C4-2B (cell line): ENCODE results near the gene RAE1.

Source experiments
- H3K27ac ChIP-seq: fragments of 450-650 bp; 2 replicates; pipeline ENCODE4 v1.5.1; 2017
- ZFX ChIP-seq: fragments of 450-650 bp; IDR thresholded peaks from 2 replicates; pipeline ENCODE4 v1.6.1; 2017
- TF ChIP-seq, protein P1 (sequence below): fragments of 450-650 bp; conservative IDR thresholded peaks from 2 replicates; pipeline ENCODE4 v1.5.1; 2017; ENCODE audit warnings: mild to moderate bottlenecking

RAE1 gene

DNA sequence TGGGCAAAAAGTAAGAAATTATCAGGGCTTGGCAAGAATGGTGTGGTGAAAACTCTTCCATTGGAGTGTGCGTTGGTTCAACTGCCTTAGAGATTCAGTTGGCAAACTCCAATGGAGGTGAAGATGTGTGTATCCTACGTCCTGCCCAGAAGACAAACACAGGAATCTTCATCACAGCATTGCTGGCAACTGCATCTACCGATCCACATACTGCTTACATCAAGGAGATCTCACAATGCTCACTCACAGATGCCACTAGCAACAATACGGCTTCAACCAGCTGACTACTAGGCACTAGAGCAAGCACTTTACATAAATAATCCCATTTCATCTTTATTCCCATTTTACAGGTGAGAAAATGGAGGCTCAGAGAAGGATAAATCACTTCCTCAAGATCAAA is 31.5 kb upstream of the RAE1 start:
- H3K27ac ChIP-seq, result no peak overlapping the region
- TF ChIP-seq, protein P1, sequence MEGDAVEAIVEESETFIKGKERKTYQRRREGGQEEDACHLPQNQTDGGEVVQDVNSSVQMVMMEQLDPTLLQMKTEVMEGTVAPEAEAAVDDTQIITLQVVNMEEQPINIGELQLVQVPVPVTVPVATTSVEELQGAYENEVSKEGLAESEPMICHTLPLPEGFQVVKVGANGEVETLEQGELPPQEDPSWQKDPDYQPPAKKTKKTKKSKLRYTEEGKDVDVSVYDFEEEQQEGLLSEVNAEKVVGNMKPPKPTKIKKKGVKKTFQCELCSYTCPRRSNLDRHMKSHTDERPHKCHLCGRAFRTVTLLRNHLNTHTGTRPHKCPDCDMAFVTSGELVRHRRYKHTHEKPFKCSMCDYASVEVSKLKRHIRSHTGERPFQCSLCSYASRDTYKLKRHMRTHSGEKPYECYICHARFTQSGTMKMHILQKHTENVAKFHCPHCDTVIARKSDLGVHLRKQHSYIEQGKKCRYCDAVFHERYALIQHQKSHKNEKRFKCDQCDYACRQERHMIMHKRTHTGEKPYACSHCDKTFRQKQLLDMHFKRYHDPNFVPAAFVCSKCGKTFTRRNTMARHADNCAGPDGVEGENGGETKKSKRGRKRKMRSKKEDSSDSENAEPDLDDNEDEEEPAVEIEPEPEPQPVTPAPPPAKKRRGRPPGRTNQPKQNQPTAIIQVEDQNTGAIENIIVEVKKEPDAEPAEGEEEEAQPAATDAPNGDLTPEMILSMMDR, result no peak
- TF ChIP-seq ZFX, result no peak

GRCh38 chr20:57320358-57320757 is 30.7 kb upstream of the RAE1 start:
- TF ChIP-seq, protein P1, result no peak
- no peak for TF ChIP-seq ZFX

DNA sequence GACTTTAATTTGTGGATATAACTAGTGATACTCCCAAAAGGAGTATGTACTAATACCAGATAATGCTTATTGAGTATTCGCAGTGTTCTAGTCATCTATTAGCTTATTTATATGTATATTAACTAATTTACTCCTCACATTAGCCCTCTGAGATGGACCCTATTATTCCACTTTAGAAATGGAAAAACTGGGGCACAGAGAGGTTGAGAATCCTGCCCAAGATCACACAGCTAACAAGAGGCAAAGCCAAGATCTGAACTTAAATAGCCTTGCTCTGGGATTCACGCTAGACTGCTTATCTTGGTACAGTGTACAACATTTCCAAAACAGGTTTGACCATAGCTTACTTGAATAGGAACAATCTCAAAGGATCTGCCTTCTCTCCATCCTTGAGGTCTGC is 29.9 kb upstream of the RAE1 start:
- TF ChIP-seq, protein P1, result no peak
- no peak for TF ChIP-seq ZFX
- H3K27ac ChIP-seq, result no peak overlapping the region

More at GRCh38 chr20:57320358-57320757, 30.7 kb upstream of the RAE1 start:
- no peak overlapping the region for H3K27ac ChIP-seq

- TF ChIP-seq ZFX, result no peak
- TF ChIP-seq, protein P1, result no peak
- H3K27ac ChIP-seq, result no peak overlapping the region
Measured at GRCh38 chr20:57322476-57322875, 28.6 kb upstream of the RAE1 start.

GRCh38 chr20:57323034-57323433 is 28.0 kb upstream of the RAE1 start:
- no peak for TF ChIP-seq ZFX
- TF ChIP-seq, protein P1, result no peak
- H3K27ac ChIP-seq, result no peak overlapping the region

GRCh38 chr20:57325632-57326356 is 25.3 kb upstream of the RAE1 start:
- no peak for TF ChIP-seq ZFX
- TF ChIP-seq, protein P1, result no peak
- no peak overlapping the region for H3K27ac ChIP-seq

GRCh38 chr20:57326667-57327455 is 24.2 kb upstream of the RAE1 start:
- TF ChIP-seq, protein P1, result no peak
- no peak for TF ChIP-seq ZFX
- no peak overlapping the region for H3K27ac ChIP-seq
